Suprapubic skin (tissue), 4 donors: ENCODE measurements around the gene NAT8L. TPM values are rescaled to one million over a fixed set of nuclear protein-coding genes. Genes with fewer than 3 reads are reported as not detected.

Source experiments
- DNase-seq, 2 donors: peaks; one replicate each; pipeline ENCODE4 v3.0.0-alpha.2; 2019; ENCODE audit warnings: low spot score in 2 of 2
- H3K27ac ChIP-seq: fragments of 200-600 bp; sonication (generic); one replicate; pipeline ENCODE4 v1.5.1; 2019
- H3K27me3 ChIP-seq: fragments of 200-600 bp; sonication (generic); one replicate; pipeline ENCODE4 v1.5.1; 2019
- H3K36me3 ChIP-seq: fragments of 200-600 bp; sonication (generic); one replicate; pipeline ENCODE4 v1.5.1; 2019
- H3K4me1 ChIP-seq: fragments of 200-600 bp; sonication (generic); one replicate; pipeline ENCODE4 v1.5.1; 2019
- H3K4me3 ChIP-seq: fragments of 200-600 bp; sonication (generic); one replicate; pipeline ENCODE4 v1.5.1; 2019; ENCODE audit warnings: mild to moderate bottlenecking
- H3K9me3 ChIP-seq: fragments of 200-600 bp; sonication (generic); one replicate; pipeline ENCODE4 v1.5.1; 2019
- EP300 ChIP-seq: sonication (generic); formaldehyde crosslinking; IDR thresholded peaks from one replicate; pipeline ENCODE4 v1.6.1; 2017; ENCODE audit warnings: antibody characterized with exemption
- POLR2A ChIP-seq, 2 donors: fragments of 450-650 bp; IDR thresholded peaks; one replicate each; pipeline ENCODE4 v1.6.1; 2017; ENCODE audit warnings: antibody characterized with exemption in 2 of 2, mild to moderate bottlenecking in 2 of 2, moderate library complexity in 2 of 2
- POLR2AphosphoS5 ChIP-seq, 3 donors: sonication (generic); formaldehyde crosslinking; IDR thresholded peaks; one replicate each; pipeline ENCODE4 v1.6.1; 2017; ENCODE audit warnings: antibody characterized with exemption in 3 of 3
- WGBS: methylation state at CpG from one replicate; pipeline ENCODE4 v1.1.5; 2018; 5-methylcytosine and 5-hydroxymethylcytosine counted together
- total RNA-seq, 4 donors: library from RNA; depleted of rRNA; stranded (reverse); fragments of >200 nt; gene quantifications; one replicate each; pipeline ENCODE4 v1.1.0, GENCODE V29; 2016
- TF ChIP-seq, protein P1 (sequence below), 2 donors: fragments of 200-600 bp in 1 of 2; fragments of 450-650 bp in 1 of 2; sonication (generic) in 1 of 2; IDR thresholded peaks; one replicate each; pipeline ENCODE4 v1.5.1; 2016 to 2019; ENCODE audit warnings: antibody characterized with exemption in 2 of 2, mild to moderate bottlenecking in 1 of 2, moderate library complexity in 1 of 2

Gene NAT8L
- total RNA-seq, 4 donors from 2014 or later: 1.0 to 2.8 (median 1.6) TPM

DNA sequence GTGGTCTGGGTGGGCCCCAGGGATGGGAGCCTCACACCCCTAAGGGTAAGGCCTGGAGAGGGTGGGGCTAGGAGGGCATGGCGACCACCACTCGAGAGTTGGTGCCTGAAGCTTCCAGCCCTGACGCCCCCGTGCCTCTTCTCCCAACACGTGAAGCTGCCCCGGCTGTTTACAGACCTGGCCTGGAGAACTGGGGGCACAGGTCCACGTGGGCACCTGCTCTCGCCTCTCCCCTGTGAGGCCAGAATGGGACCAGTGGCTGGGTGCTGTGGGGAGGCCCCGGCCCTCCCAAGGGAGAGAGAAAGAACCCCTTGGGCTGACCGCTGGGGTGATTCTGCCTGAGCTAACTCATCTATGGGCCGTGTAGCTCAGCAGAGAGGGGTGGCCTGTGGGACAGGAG is 15.5 kb downstream of the NAT8L start:
- no peaks in the 10 kb centered on the region for H3K4me1 ChIP-seq
- no peak overlapping the region for H3K27ac ChIP-seq
- peak; percentile 41 to 73 for DNase-seq
- no peaks in the 10 kb centered on the region for H3K9me3 ChIP-seq
- H3K36me3 ChIP-seq: no peaks in the 10 kb centered on the region
- H3K4me3 ChIP-seq: no peak overlapping the region
- TF ChIP-seq EP300 (no peak), POLR2A (IDR thresholded peaks at IDR 0.05) (no peak), POLR2AphosphoS5 (IDR thresholded peaks at IDR 0.05) (no peak)
- TF ChIP-seq, protein P1, sequence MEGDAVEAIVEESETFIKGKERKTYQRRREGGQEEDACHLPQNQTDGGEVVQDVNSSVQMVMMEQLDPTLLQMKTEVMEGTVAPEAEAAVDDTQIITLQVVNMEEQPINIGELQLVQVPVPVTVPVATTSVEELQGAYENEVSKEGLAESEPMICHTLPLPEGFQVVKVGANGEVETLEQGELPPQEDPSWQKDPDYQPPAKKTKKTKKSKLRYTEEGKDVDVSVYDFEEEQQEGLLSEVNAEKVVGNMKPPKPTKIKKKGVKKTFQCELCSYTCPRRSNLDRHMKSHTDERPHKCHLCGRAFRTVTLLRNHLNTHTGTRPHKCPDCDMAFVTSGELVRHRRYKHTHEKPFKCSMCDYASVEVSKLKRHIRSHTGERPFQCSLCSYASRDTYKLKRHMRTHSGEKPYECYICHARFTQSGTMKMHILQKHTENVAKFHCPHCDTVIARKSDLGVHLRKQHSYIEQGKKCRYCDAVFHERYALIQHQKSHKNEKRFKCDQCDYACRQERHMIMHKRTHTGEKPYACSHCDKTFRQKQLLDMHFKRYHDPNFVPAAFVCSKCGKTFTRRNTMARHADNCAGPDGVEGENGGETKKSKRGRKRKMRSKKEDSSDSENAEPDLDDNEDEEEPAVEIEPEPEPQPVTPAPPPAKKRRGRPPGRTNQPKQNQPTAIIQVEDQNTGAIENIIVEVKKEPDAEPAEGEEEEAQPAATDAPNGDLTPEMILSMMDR (IDR thresholded peaks at IDR 0.05): no peak
- H3K27me3 ChIP-seq: peaks cover 17% of the 10 kb centered on the region
- WGBS: no CpG with 5 or more reads among the region's 11 CpGs

DNA sequence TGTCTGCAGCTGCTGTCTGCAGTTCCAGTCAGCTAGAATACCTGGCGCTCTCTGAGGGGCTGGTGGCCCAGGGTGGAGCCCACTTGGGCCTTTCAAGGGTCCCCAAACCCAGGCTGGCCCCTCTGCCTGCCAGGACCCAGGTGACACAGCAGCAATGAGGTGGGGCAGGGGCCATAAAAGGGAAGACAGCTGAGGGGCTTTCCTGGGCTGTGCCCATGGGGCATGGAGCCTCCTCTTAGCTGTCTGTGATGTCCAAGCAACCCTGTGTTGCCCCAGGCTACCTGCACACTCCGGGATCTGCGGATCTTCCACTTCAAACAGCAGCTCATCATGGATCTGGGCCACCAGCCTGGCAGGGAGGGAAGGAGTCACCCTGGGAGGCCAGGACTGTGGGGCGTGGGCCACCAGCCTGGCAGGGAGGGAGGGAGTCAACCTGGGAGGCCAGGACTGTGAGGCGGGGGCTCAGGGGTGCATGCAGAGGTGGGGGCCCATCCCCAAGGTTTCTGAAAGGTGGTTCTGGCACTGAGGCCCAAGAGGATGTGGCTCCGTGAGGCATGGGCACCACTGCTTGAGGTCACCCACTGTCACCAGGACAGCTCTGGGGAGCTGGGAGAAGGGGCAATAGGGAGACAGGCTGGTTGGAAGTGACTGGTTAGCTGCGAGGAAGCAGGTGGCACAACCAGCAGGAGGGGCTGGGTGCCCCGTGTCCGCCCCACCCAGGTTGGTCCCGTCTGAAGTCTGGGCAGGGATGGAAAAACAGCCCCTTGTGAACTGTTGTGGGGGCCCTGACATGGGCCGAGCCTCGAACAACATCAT is 16.3 kb downstream of the NAT8L start:
- H3K4me1 ChIP-seq: no peaks in the 10 kb centered on the region
- WGBS: 89% methylated on average over 5 of the region's 12 CpGs
- H3K4me3 ChIP-seq: no peak overlapping the region
- no peaks in the 10 kb centered on the region for H3K36me3 ChIP-seq
- peak in 1 of 2 donors; percentile 65 for DNase-seq
- no peak overlapping the region for H3K27ac ChIP-seq
- TF ChIP-seq POLR2AphosphoS5 (IDR thresholded peaks at IDR 0.05): no peak
- TF ChIP-seq, protein P1 (IDR thresholded peaks at IDR 0.05): no peak
- no peak for TF ChIP-seq POLR2A (IDR thresholded peaks at IDR 0.05)
- no peak for TF ChIP-seq EP300
- no peaks in the 10 kb centered on the region for H3K9me3 ChIP-seq
- H3K27me3 ChIP-seq: peaks cover 9% of the 10 kb centered on the region

GRCh38 chr4:2075987-2076907 is 17.1 kb downstream of the NAT8L start:
- peak; percentile 53 to 74 for DNase-seq
- 89% methylated on average over 11 of the region's 31 CpGs for WGBS

DNA sequence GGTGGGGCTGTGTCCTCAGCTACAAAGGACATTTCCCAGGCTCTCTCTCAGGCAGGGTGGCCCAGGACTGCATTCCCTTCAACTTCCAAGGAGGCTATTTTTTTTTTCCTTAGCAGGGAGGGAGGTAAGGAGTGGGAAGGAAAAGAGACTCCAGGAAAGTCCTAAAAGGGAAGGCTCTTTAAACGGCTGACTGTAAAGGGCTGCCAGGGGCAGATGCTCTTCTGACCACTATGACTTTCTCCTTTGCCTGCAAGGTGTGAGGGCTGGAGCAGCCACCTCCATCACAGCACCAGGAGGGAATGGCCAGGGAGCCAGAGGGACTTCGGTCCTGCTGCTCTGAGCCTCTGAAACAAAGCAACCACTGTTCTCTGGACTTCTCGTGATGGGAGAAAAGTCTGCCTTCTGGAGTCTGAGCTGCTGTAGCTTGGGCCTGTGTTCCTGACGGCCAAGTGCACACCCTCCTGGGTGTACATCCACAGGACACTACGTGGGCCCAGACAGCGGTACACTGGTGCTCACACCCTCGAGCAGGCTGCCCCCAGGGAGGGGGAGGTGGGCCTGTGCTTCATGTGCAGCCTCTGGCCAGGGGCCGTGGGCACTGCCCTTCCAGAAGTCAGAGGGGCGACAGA is 17.9 kb downstream of the NAT8L start:
- H3K27me3 ChIP-seq: no peaks in the 10 kb centered on the region
- H3K4me3 ChIP-seq: no peak overlapping the region
- no peaks in the 10 kb centered on the region for H3K9me3 ChIP-seq
- TF ChIP-seq POLR2A (IDR thresholded peaks at IDR 0.05): no peak
- no peak for TF ChIP-seq POLR2AphosphoS5 (IDR thresholded peaks at IDR 0.05)
- no peak for TF ChIP-seq EP300
- TF ChIP-seq, protein P1 (IDR thresholded peaks at IDR 0.05): no peak
- WGBS: 87% methylated on average over 7 of the region's 9 CpGs
- no peaks in the 10 kb centered on the region for H3K4me1 ChIP-seq
- H3K36me3 ChIP-seq: no peaks in the 10 kb centered on the region
- peak; percentile 19 to 79 for DNase-seq
- no peak overlapping the region for H3K27ac ChIP-seq

More at GRCh38 chr4:2075987-2076907, 17.1 kb downstream of the NAT8L start:
- TF ChIP-seq POLR2A (IDR thresholded peaks at IDR 0.05) (no peak), EP300 (no peak), POLR2AphosphoS5 (IDR thresholded peaks at IDR 0.05) (no peak)
- TF ChIP-seq, protein P1 (IDR thresholded peaks at IDR 0.05): no peak
- Histone ChIP-seq H3K27me3 (peaks cover 3% of the 10 kb centered on the region), H3K27ac (no peak overlapping the region), H3K4me3 (no peak overlapping the region), H3K9me3 (no peaks in the 10 kb centered on the region), H3K36me3 (no peaks in the 10 kb centered on the region), H3K4me1 (no peaks in the 10 kb centered on the region)
